ENCODE data around the gene SLC35G1.

The SLC35G1 gene

GRCh38 chr10:93894516-93895378 is 969 bp downstream of the SLC35G1 start:
- DNase-seq, result no peak

- no peak for DNase-seq
These were observed 3.4 kb downstream of the SLC35G1 start for GRCh38 chr10:93897070-93897780.

- DNase-seq, result no peak
These were observed 5.3 kb downstream of the SLC35G1 start for GRCh38 chr10:93899109-93899508.

GRCh38 chr10:93903051-93903450 is 9.3 kb downstream of the SLC35G1 start:
- DNase-seq, result no peak

GRCh38 chr10:93904901-93905300 is 11.1 kb downstream of the SLC35G1 start:
- DNase-seq, result no peak

- no peak for DNase-seq
These were observed 13.3 kb downstream of the SLC35G1 start for GRCh38 chr10:93907059-93907458.

- DNase-seq, result no peak
These were observed 18.1 kb downstream of the SLC35G1 start for GRCh38 chr10:93911866-93912265.

- DNase-seq, result no peak
These were observed 18.7 kb downstream of the SLC35G1 start for GRCh38 chr10:93912444-93912843.

- DNase-seq, result no peak
These were observed 19.9 kb downstream of the SLC35G1 start for GRCh38 chr10:93913706-93914105.

- no peak for DNase-seq
These were observed 21.8 kb downstream of the SLC35G1 start for GRCh38 chr10:93915598-93915997.

GRCh38 chr10:93916257-93917063 is 22.7 kb downstream of the SLC35G1 start:
- no peak for DNase-seq

GRCh38 chr10:93917064-93917391 is 23.2 kb downstream of the SLC35G1 start:
- no peak for DNase-seq

- no peak for DNase-seq
These were observed 24.0 kb downstream of the SLC35G1 start for GRCh38 chr10:93917821-93918220.

GRCh38 chr10:93921338-93921737 is 27.6 kb downstream of the SLC35G1 start:
- DNase-seq, result peak; percentile 51

GRCh38 chr10:93926613-93927012 is 32.8 kb downstream of the SLC35G1 start:
- no peak for DNase-seq

GRCh38 chr10:93938140-93938539 is 44.4 kb downstream of the SLC35G1 start:
- no peak for DNase-seq

- DNase-seq, result no peak
These were observed 47.1 kb downstream of the SLC35G1 start for GRCh38 chr10:93940881-93941280.

GRCh38 chr10:93941606-93942005 is 47.8 kb downstream of the SLC35G1 start:
- DNase-seq, result no peak

- no peak for DNase-seq
These were observed 52.0 kb downstream of the SLC35G1 start for GRCh38 chr10:93945819-93946218.

GRCh38 chr10:93947055-93947454 is 53.3 kb downstream of the SLC35G1 start:
- no peak for DNase-seq

- no peak for DNase-seq
These were observed 53.7 kb downstream of the SLC35G1 start for GRCh38 chr10:93947524-93947923.

GRCh38 chr10:93951905-93952304 is 58.1 kb downstream of the SLC35G1 start:
- no peak for DNase-seq

Measured in stimulated activated CD4-positive, alpha-beta T cell treated with anti-CD3 and anti-CD28 coated beads, Interleukin-15, amount 100 ng/mL, for 24 hours (primary cell).